GM12864 (cell line): ENCODE data around the gene GPR176.

ENCODE experiments used
- DNase-seq: peaks from one replicate; pipeline ENCODE4 v3.0.0-alpha.2; 2011; ENCODE audit warnings: low read depth
- H3K4me3 ChIP-seq: 2 replicates; pipeline ENCODE4 v1.5.1; 2011; ENCODE audit warnings: mild to moderate bottlenecking, low read depth, low read length, control low read depth
- CTCF ChIP-seq: IDR thresholded peaks from 2 replicates; pipeline ENCODE4 v1.5.1; 2011; ENCODE audit warnings: low read depth, mild to moderate bottlenecking, moderate library complexity, low read length, control low read depth, inconsistent platforms; ENCODE audit errors: missing control alignments

Gene GPR176

GRCh38 chr15:39914977-39915376, 5.1 kb downstream of the GPR176 start:
- DNase-seq = no peak
- TF ChIP-seq CTCF = no peak
- H3K4me3 ChIP-seq = no peak overlapping the region

GRCh38 chr15:39909007-39909406, 11.1 kb downstream of the GPR176 start:
- H3K4me3 ChIP-seq = no peak overlapping the region
- TF ChIP-seq CTCF = no peak
- DNase-seq = no peak

GRCh38 chr15:39908186-39908585, 11.9 kb downstream of the GPR176 start:
- TF ChIP-seq CTCF = no peak
- no peak for DNase-seq
- no peak overlapping the region for H3K4me3 ChIP-seq

- DNase-seq = no peak
- no peak overlapping the region for H3K4me3 ChIP-seq
- TF ChIP-seq CTCF = no peak
These were observed 12.8 kb downstream of the GPR176 start for GRCh38 chr15:39907216-39907615.

GRCh38 chr15:39904115-39904514, 16.0 kb downstream of the GPR176 start:
- TF ChIP-seq CTCF = no peak
- no peak for DNase-seq

GRCh38 chr15:39898317-39898716, 21.7 kb downstream of the GPR176 start:
- DNase-seq = no peak
- H3K4me3 ChIP-seq = no peak overlapping the region
- no peak for TF ChIP-seq CTCF

More at GRCh38 chr15:39904115-39904514, 16.0 kb downstream of the GPR176 start:
- H3K4me3 ChIP-seq = no peak overlapping the region

- no peak for DNase-seq
- TF ChIP-seq CTCF = no peak
- H3K4me3 ChIP-seq = no peak overlapping the region
These were observed 23.2 kb downstream of the GPR176 start for GRCh38 chr15:39896846-39897245.
